Heart right ventricle (tissue), 16 donors: Measurements from ENCODE around the gene CLSTN2. TPM values are rescaled to one million over a fixed set of nuclear protein-coding genes. Genes with fewer than 3 reads are reported as not detected.

Experiments
- ATAC-seq, 8 donors: fragments of 200-7000 bp; cut with Tn5 transposase; one replicate each; pipeline ENCODE4 v1.9.1; 2020; ENCODE audit warnings: mild to moderate bottlenecking in 8 of 8, moderate library complexity in 8 of 8, moderate number of reproducible peaks in 1 of 8
- DNase-seq, 2 donors: peaks; one replicate each; pipeline ENCODE4 v3.0.0-alpha.2; 2020
- H3K27ac ChIP-seq, 10 donors: fragments of 200-600 bp; sonication (generic) in 2 of 10; one replicate each; pipeline versions ENCODE4 v1.5.0 to v1.8.0; 2020 to 2022; ENCODE audit warnings: mild to moderate bottlenecking in 3 of 10
- H3K27me3 ChIP-seq, 7 donors: fragments of 200-600 bp; one replicate each; pipeline ENCODE4 v1.8.0; 2021 to 2022; ENCODE audit warnings: mild to moderate bottlenecking in 2 of 7
- H3K36me3 ChIP-seq, 9 donors: fragments of 200-600 bp; sonication (generic) in 1 of 9; one replicate each; pipeline versions ENCODE4 v1.5.0 to v1.8.0; 2020 to 2022; ENCODE audit warnings: mild to moderate bottlenecking in 2 of 9
- H3K4me1 ChIP-seq, 9 donors: fragments of 200-600 bp; sonication (generic) in 1 of 9; one replicate each; pipeline versions ENCODE4 v1.5.0 to v1.8.0; 2020 to 2022; ENCODE audit warnings: mild to moderate bottlenecking in 4 of 9
- H3K4me3 ChIP-seq, 10 donors: fragments of 200-600 bp; sonication (generic) in 2 of 10; one replicate each; pipeline versions ENCODE4 v1.5.0 to v1.8.0; 2020 to 2022; ENCODE audit warnings: mild to moderate bottlenecking in 7 of 10, moderate library complexity in 2 of 10
- H3K9me3 ChIP-seq, 11 donors: fragments of 200-600 bp in 10 of 11; sonication (generic) in 2 of 11; one replicate each; pipeline versions ENCODE4 v1.5.0 to v1.8.0; 2013 to 2022; ENCODE audit warnings: mild to moderate bottlenecking in 2 of 11, control low read depth in 1 of 11, moderate library complexity in 1 of 11
- CTCF ChIP-seq, 9 donors: fragments of 200-600 bp; sonication (generic) in 2 of 9; IDR thresholded peaks; one replicate each; pipeline versions ENCODE4 v1.5.0 to v1.8.0; 2021 to 2022; ENCODE audit warnings: antibody characterized with exemption in 9 of 9, mild to moderate bottlenecking in 5 of 9, moderate library complexity in 1 of 9
- WGBS, 2 donors: extraction: QIAGEN DNeasy Blood & Tissue Kit; methylation state at CpG; one replicate each; pipeline ENCODE4 v1.1.7; 2013; ENCODE audit warnings: inconsistent platforms in 1 of 2; 5-methylcytosine and 5-hydroxymethylcytosine counted together
- intact Hi-C, 10 donors: fragments of 100-400 bp; cut with DNase I; formaldehyde crosslinking; loops; one replicate each; pipeline versions ENCODE4 v1.11.1 to v1.14.2; 2022
- polyA plus RNA-seq, 2 donors: library from polyadenylated mRNA; stranded (reverse); fragments of 200-250 nt; gene quantifications; one replicate each; pipeline ENCODE4 v1.2.3, GENCODE V29; 2013
- total RNA-seq, 10 donors: library from RNA; stranded (reverse); fragmentation: NEBNext Ultra II Directional in 3 of 10; extraction: Animal tissue kit (Norgen Biotek cat#: 25700) in 3 of 10; gene quantifications; one replicate each; pipeline versions ENCODE4 v1.2.1 to v1.2.4, GENCODE V29; 2021 to 2023
- donor health status: Arrhythmogenic right ventricular cardiomyopathy.
- donor health status: ischemic (EF 13 %, LVEDD 7.1; RV severe dilation, severe dysfunction).
- donor health status: healthy with polysubstance abuse.
- donor health status: DM: no; HTN: yes; CAD: no.
- donor health status: DM: no; HTN: no; CAD: no.
- donor health status: ischemic (EF 25% LVEDD 6.9; RV normal size, moderate dysfunction).
- donor health status: ischemic (EF 25% LVEDD 5.7; RV mildly dilated, moderate dysfunction).
- donor health status: healthy.
- donor health status: DM: yes; HTN: yes; CAD: no.
- donor health status: Ischemic cardiomyopathy.
- donor health status: ischemic (EF 35%, LVEDD 5.7; RV mildly dilated, moderate dysfunction).
- donor health status: nonischemic (EF 11% LVEDD 7.7; RV severe dilation, severe dysfunction).
- donor health status: DM: yes; HTN: yes; CAD: no.
- donor health status: PGD.
- donor health status: ischemic (EF 29% LVEDD 5.4; RV normal size, mild dysfunction).
- donor health status: nonischemic (EF 23%, LVEDD 6.1; RV moderate dilation, normal function).

The CLSTN2 gene
- total and polyA plus RNA-seq, 12 donors, result 0.57 to 10.7 (median 4.4) TPM

DNA sequence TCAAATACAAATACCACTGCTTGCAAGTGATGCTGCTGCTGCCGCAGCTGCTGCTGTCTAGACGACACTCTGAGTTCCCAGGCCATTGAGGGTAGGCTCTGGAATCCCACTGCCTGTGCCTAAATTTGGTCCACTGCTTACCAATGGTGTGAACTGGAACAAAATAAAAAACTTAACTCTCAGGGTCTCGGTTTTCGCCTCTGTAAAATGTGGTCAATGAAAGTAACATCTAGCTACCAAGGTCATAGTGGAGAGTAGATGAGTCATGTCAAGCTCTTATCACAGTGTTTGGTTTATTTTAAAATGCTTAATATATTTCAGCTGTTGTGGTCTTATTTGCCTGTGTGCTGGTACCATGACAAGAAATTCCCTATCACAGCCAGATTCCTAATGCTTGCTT is 299.3 kb downstream of the CLSTN2 start:
- Histone ChIP-seq H3K4me3 (no peak overlapping the region), H3K36me3 (no peaks in the 10 kb centered on the region), H3K4me1 (no peaks in the 10 kb centered on the region), H3K27ac (no peak overlapping the region), H3K27me3 (peaks cover 0 to 9% (median 0%) of the 10 kb centered on the region in 7 donors), H3K9me3 (peaks cover 0 to 20% (median 0%) of the 10 kb centered on the region in 11 donors)
- ATAC-seq (no peak), DNase-seq (no peak)
- no peak for TF ChIP-seq CTCF (IDR thresholded peaks at IDR 0.05)
- 80 to 85% methylated on average over 4 of the region's 4 CpGs for WGBS, 2 donors
- intact Hi-C loops, result no loop called here

GRCh38 chr3:140236836-140237501 is 302.0 kb downstream of the CLSTN2 start:
- intact Hi-C loops, result no loop called here
- no peaks in the 10 kb centered on the region for H3K36me3 ChIP-seq
- no peaks in the 10 kb centered on the region for H3K4me1 ChIP-seq
- TF ChIP-seq CTCF (IDR thresholded peaks at IDR 0.05), result no peak
- peak in 5 of 8 donors; percentile 47 to 90 (median 77) for ATAC-seq
- H3K4me3 ChIP-seq, result no peak overlapping the region
- DNase-seq, result no peak
- 56 to 63% methylated on average over 5 of the region's 5 CpGs for WGBS, 2 donors
- peak overlapping the region in 2 of 10 donors; percentile 15 to 30 for H3K27ac ChIP-seq
- H3K27me3 ChIP-seq, result peaks cover 0 to 9% (median 0%) of the 10 kb centered on the region in 7 donors
- H3K9me3 ChIP-seq, result peaks cover 0 to 20% (median 0%) of the 10 kb centered on the region in 11 donors

- peaks cover 0 to 12% (median 0%) of the 10 kb centered on the region in 9 donors for H3K4me1 ChIP-seq
- no peak for TF ChIP-seq CTCF (IDR thresholded peaks at IDR 0.05)
- peaks cover 0 to 3% (median 0%) of the 10 kb centered on the region in 7 donors for H3K27me3 ChIP-seq
- no peak for DNase-seq
- no peak overlapping the region for H3K4me3 ChIP-seq
- intact Hi-C loops, result no loop called here
- no peak overlapping the region for H3K27ac ChIP-seq
- H3K9me3 ChIP-seq, result peaks cover 0 to 20% (median 0%) of the 10 kb centered on the region in 11 donors
- ATAC-seq, result peak in 1 of 8 donors; percentile 49
- WGBS, 2 donors, result 64 to 78% methylated on average over 2 of the region's 2 CpGs
- H3K36me3 ChIP-seq, result no peaks in the 10 kb centered on the region
Measured at GRCh38 chr3:140238646-140239314, 303.8 kb downstream of the CLSTN2 start.

- H3K4me3 ChIP-seq, result no peak overlapping the region
- no peak overlapping the region for H3K27ac ChIP-seq
- no peaks in the 10 kb centered on the region for H3K36me3 ChIP-seq
- WGBS, 2 donors, result 52 to 60% methylated on average over 5 of the region's 5 CpGs
- no peaks in the 10 kb centered on the region for H3K27me3 ChIP-seq
- DNase-seq (no peak), ATAC-seq (peak in 6 of 8 donors; percentile 46 to 86 (median 69))
- intact Hi-C loops, result no loop called here
- TF ChIP-seq CTCF (IDR thresholded peaks at IDR 0.05), result no peak
- H3K9me3 ChIP-seq, result no peaks in the 10 kb centered on the region
- peaks cover 0 to 12% (median 0%) of the 10 kb centered on the region in 9 donors for H3K4me1 ChIP-seq
Measured at GRCh38 chr3:140242818-140243276, 307.9 kb downstream of the CLSTN2 start.
